NCI-H2171 (cell line): ENCODE data around the gene HNRNPUL1.

ENCODE experiments used
- DNase-seq: peaks from one replicate; lab custom pipeline; 2025; lab: John Stamatoyannopoulos, UW

HNRNPUL1 gene

GRCh38 chr19:41234512-41235168, 29.5 kb upstream of the HNRNPUL1 start:
- no peak for DNase-seq

GRCh38 chr19:41235480-41235879, 28.7 kb upstream of the HNRNPUL1 start:
- no peak for DNase-seq

- DNase-seq = no peak
Measured at GRCh38 chr19:41238244-41238643, 25.9 kb upstream of the HNRNPUL1 start.

GRCh38 chr19:41239363-41239762, 24.8 kb upstream of the HNRNPUL1 start:
- no peak for DNase-seq

GRCh38 chr19:41239961-41240574, 24.1 kb upstream of the HNRNPUL1 start:
- DNase-seq = no peak

GRCh38 chr19:41241859-41242258, 22.3 kb upstream of the HNRNPUL1 start:
- no peak for DNase-seq

- no peak for DNase-seq
Measured at GRCh38 chr19:41244117-41244516, 20.1 kb upstream of the HNRNPUL1 start.

- DNase-seq = no peak
Measured at GRCh38 chr19:41245843-41246242, 18.3 kb upstream of the HNRNPUL1 start.

GRCh38 chr19:41248895-41249294, 15.3 kb upstream of the HNRNPUL1 start:
- DNase-seq = no peak

- no peak for DNase-seq
Measured at GRCh38 chr19:41249707-41250423, 14.3 kb upstream of the HNRNPUL1 start.

GRCh38 chr19:41253660-41254059, 10.5 kb upstream of the HNRNPUL1 start:
- no peak for DNase-seq

- no peak for DNase-seq
Measured at GRCh38 chr19:41255171-41255570, 9.0 kb upstream of the HNRNPUL1 start.

GRCh38 chr19:41261474-41262190, 2.5 kb upstream of the HNRNPUL1 start:
- DNase-seq = no peak

GRCh38 chr19:41263042-41263849, 926 bp upstream of the HNRNPUL1 start:
- DNase-seq = peak; percentile 79

- DNase-seq = peak; percentile 43
Measured at GRCh38 chr19:41264581-41265394, 616 bp downstream of the HNRNPUL1 start.

- DNase-seq = no peak
Measured at GRCh38 chr19:41265395-41266153, 1.4 kb downstream of the HNRNPUL1 start.

- no peak for DNase-seq
Measured at GRCh38 chr19:41269055-41269454, 4.9 kb downstream of the HNRNPUL1 start.

- DNase-seq = no peak
Measured at GRCh38 chr19:41269571-41269970, 5.4 kb downstream of the HNRNPUL1 start.

- no peak for DNase-seq
Measured at GRCh38 chr19:41273076-41273475, 8.9 kb downstream of the HNRNPUL1 start.

- DNase-seq = no peak
Measured at GRCh38 chr19:41274802-41275201, 10.6 kb downstream of the HNRNPUL1 start.
